Activated B cell treated with CpG ODN at 0.5 μM for 24 hours (primary cell): ENCODE measurements around the gene NIT1. TPM values are rescaled to one million over a fixed set of nuclear protein-coding genes. Genes with fewer than 3 reads are reported as not detected.

Source experiments
- ATAC-seq: fragments of 200-7000 bp; cut with Tn5 transposase; one replicate; pipeline ENCODE4 v1.10.0; 2021; ENCODE audit warnings: low read depth, mild to moderate bottlenecking, moderate library complexity
- CTCF ChIA-PET: fragments of 350-600 bp; sonication (Branson Sonifier 250); formaldehyde crosslinking; loops from one replicate; lab custom pipeline; 2021; ENCODE audit warnings: antibody characterized with exemption; lab: Charles Lee
- POLR2A ChIA-PET: fragments of 350-600 bp; sonication (Branson Sonifier 250); formaldehyde crosslinking; loops from one replicate; lab custom pipeline; 2021; ENCODE audit warnings: antibody characterized with exemption; lab: Charles Lee
- DNase-seq: peaks from one replicate; pipeline ENCODE4 v3.0.0; 2022
- H3K27ac Mint-ChIP-seq: one replicate; pipeline ENCODE4 v1.8.0; 2020; ENCODE audit warnings: mixed read lengths
- H3K27me3 Mint-ChIP-seq: one replicate; pipeline ENCODE4 v1.8.0; 2021; ENCODE audit warnings: mixed read lengths
- H3K36me3 Mint-ChIP-seq: one replicate; pipeline ENCODE4 v1.8.0; 2021; ENCODE audit warnings: low read depth, mixed read lengths
- H3K4me1 Mint-ChIP-seq: one replicate; pipeline ENCODE4 v1.8.0; 2021; ENCODE audit warnings: mixed read lengths
- H3K4me3 Mint-ChIP-seq: one replicate; pipeline ENCODE4 v1.8.0; 2020; ENCODE audit warnings: mild to moderate bottlenecking, mixed read lengths
- H3K9me3 Mint-ChIP-seq: one replicate; pipeline ENCODE4 v1.8.0; 2020; ENCODE audit warnings: mixed read lengths
- CTCF ChIP-seq: fragments of 200-600 bp; IDR thresholded peaks from one replicate; pipeline ENCODE4 v1.8.0; 2022; ENCODE audit warnings: antibody characterized with exemption, mild to moderate bottlenecking
- intact Hi-C: fragments of 100-400 bp; cut with micrococcal nuclease; formaldehyde crosslinking; loops from one replicate; pipeline ENCODE4 v1.15.1; 2024
- total RNA-seq: library from RNA; stranded (reverse); gene quantifications from 2 replicates; pipeline ENCODE4 v1.2.3, GENCODE V29; 2022

NIT1 gene
- total RNA-seq, 1 donor from 2014 or later, result 43.9 TPM

- Mint-ChIP-seq H3K27me3 (no peaks in the 10 kb centered on the region), H3K4me3 (no peak overlapping the region), H3K4me1 (peaks cover 66% of the 10 kb centered on the region), H3K9me3 (no peaks in the 10 kb centered on the region), H3K27ac (peak overlapping the region; percentile 2), H3K36me3 (peaks cover 60% of the 10 kb centered on the region)
- no peak for DNase-seq
- ChIA-PET CTCF (interaction anchor here (0.8 kb wide), 1 partner anchor 62 kb away, joined by 3 read pairs; the partner anchor contains the start of gene TOMM40L), POLR2A (interaction anchor here (4.3 kb wide), 1 partner anchor 12 kb away, joined by 42 read pairs; the partner anchor contains the start of gene B4GALT3)
- TF ChIP-seq CTCF, result no peak
- intact Hi-C loops, result no loop called here
- no peak for ATAC-seq
Measured at GRCh38 chr1:161163793-161164192, 45.9 kb downstream of the NIT1 start.

- DNase-seq, result no peak
- CTCF ChIA-PET, result interaction anchor here (0.6 to 3.8 kb wide), 16 partner anchors 8 to 217 kb away, joined by 3 to 40 read pairs (median 7); partner anchors contain the start of genes ARHGAP30, B4GALT3, NDUFS2 and TOMM40L
- TF ChIP-seq CTCF, result no peak
- peaks cover 57% of the 10 kb centered on the region for H3K4me1 Mint-ChIP-seq
- POLR2A ChIA-PET, result interaction anchor here (0.6 to 4.3 kb wide), 14 partner anchors 11 to 397 kb away, joined by 3 to 49 read pairs (median 9); partner anchors contain the start of genes ARHGAP30, B4GALT3, NDUFS2 and NIT1
- no peak for ATAC-seq
- intact Hi-C loops, result loop anchor here (1.0 kb wide), 1 partner anchor 217 kb away; no protein-coding TSS in a partner anchor
- H3K36me3 Mint-ChIP-seq, result peaks cover 59% of the 10 kb centered on the region
- peak overlapping the region; percentile 98 for H3K27ac Mint-ChIP-seq
- no peaks in the 10 kb centered on the region for H3K9me3 Mint-ChIP-seq
- no peak overlapping the region for H3K4me3 Mint-ChIP-seq
- H3K27me3 Mint-ChIP-seq, result no peaks in the 10 kb centered on the region
Measured at GRCh38 chr1:161164901-161165610, 47.2 kb downstream of the NIT1 start.

GRCh38 chr1:161165742-161166668 is 48.1 kb downstream of the NIT1 start, which contains the start of gene PPOX:
Gene PPOX, plus strand, starts transcription at chr1:161166426. Its CDS starts 422 bp downstream, at chr1:161166848.
- H3K36me3 Mint-ChIP-seq, result peaks cover 65% of the 10 kb centered on the region
- ChIA-PET POLR2A (interaction anchor here (0.6 to 4.3 kb wide), 23 partner anchors 8 to 451 kb away, joined by 3 to 49 read pairs (median 6); partner anchors contain the start of genes ARHGAP30, B4GALT3, DEDD and NDUFS2), CTCF (interaction anchor here (0.6 to 3.8 kb wide), 21 partner anchors 9 to 219 kb away, joined by 3 to 40 read pairs (median 5); partner anchors contain the start of genes ARHGAP30, B4GALT3, NDUFS2 and TOMM40L)
- ATAC-seq (peak; percentile 94), DNase-seq (peak; percentile 82)
- TF ChIP-seq CTCF, result no peak
- H3K4me1 Mint-ChIP-seq, result peaks cover 48% of the 10 kb centered on the region
- H3K27ac Mint-ChIP-seq, result peak within 1 kb of the TSS; percentile 98
- no peaks in the 10 kb centered on the region for H3K9me3 Mint-ChIP-seq
- H3K27me3 Mint-ChIP-seq, result no peaks in the 10 kb centered on the region
- intact Hi-C loops, result loop anchor here (1.0 kb wide), 6 partner anchors 11 to 216 kb away; partner anchors contain the start of genes B4GALT3, DEDD, NDUFS2 and UFC1
- peak within 1 kb of the TSS; percentile 88 for H3K4me3 Mint-ChIP-seq

GRCh38 chr1:161166669-161167548 is 49.0 kb downstream of the NIT1 start:
- Mint-ChIP-seq H3K27ac (peak overlapping the region; percentile 98), H3K4me1 (peaks cover 39% of the 10 kb centered on the region), H3K4me3 (peak overlapping the region; percentile 88), H3K27me3 (no peaks in the 10 kb centered on the region), H3K9me3 (no peaks in the 10 kb centered on the region), H3K36me3 (peaks cover 66% of the 10 kb centered on the region)
- ATAC-seq (no peak), DNase-seq (no peak)
- no peak for TF ChIP-seq CTCF
- POLR2A ChIA-PET, result interaction anchor here (0.6 to 4.3 kb wide), 19 partner anchors 9 to 1089 kb away, joined by 3 to 49 read pairs (median 7); partner anchors contain the start of genes ARHGAP30, B4GALT3, DEDD and NDUFS2
- intact Hi-C loops, result loop anchor here (1.0 kb wide), 5 partner anchors 10 to 35 kb away; partner anchors contain the start of genes B4GALT3, DEDD, NDUFS2 and UFC1
- CTCF ChIA-PET, result interaction anchor here (0.6 to 3.8 kb wide), 15 partner anchors 10 to 1247 kb away, joined by 3 to 40 read pairs (median 5); partner anchors contain the start of genes B4GALT3, NDUFS2, TOMM40L and UFC1
